HG02885 (cell line): Measurements from ENCODE around the gene BSG.
"Not testable (repeated sequence)": the region's sequence is repeated elsewhere in the genome, so short reads cannot be mapped to it uniquely, and the experiment has no call there.

Source experiments
- ATAC-seq: cut with Tn5 transposase; IDR thresholded peaks from one replicate; pipeline ENCODE4 v1.9.1; 2021; ENCODE audit warnings: mild to moderate bottlenecking; ENCODE audit not compliant: unreplicated experiment, poor library complexity

The BSG gene

DNA sequence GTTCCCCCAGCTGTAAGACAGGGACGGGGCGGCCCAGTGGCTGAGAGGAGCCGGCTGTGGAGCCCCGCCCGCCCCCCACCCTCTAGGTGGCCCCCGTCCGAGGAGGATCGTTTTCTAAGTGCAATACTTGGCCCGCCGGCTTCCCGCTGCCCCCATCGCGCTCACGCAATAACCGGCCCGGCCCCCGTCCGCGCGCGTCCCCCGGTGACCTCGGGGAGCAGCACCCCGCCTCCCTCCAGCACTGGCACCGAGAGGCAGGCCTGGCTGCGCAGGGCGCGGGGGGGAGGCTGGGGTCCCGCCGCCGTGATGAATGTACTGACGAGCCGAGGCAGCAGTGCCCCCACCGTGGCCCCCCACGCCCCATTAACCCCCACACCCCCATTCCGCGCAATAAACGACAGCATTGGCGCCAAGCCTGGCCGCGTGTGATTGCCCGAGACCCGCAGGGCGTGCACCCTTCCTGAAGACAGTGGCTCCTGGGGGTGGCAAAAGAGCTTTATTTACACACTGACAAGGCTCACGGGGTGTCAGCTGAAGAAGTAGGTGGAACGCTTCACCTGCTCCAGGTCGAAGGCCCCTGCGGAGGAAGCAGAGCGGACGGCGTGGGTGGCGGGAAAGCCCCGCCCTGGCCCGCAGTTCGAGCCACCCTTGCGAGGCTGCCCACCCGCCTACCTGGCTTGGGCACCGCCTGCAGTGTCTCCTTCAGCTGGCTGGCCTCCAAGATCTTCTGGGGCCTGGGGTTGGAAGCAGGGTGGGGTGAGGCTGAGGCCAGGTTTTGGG is 44.5 kb downstream of the BSG start:
- no peak for ATAC-seq

- no peak for ATAC-seq
Observed at GRCh38 chr19:617551-618246, 45.3 kb downstream of the BSG start.

DNA sequence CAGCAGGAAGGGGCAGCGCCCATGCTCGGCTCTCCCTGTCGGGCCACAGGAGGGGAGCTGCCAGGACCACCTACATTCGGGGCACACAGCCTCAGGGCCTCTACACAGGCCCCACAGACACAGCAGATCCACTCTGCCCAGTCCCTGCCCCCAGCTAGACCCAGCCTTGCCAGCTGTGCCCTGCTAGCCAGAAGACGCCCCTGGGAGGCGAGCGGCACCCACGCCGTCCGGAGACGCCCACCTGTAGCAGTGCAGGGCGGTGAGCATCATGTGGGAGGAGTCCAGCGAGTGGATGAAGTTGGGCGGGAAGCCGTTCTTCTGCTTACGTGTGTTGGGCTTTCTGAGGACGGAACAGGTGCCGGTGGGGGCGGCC is 45.8 kb downstream of the BSG start:
- no peak for ATAC-seq

DNA sequence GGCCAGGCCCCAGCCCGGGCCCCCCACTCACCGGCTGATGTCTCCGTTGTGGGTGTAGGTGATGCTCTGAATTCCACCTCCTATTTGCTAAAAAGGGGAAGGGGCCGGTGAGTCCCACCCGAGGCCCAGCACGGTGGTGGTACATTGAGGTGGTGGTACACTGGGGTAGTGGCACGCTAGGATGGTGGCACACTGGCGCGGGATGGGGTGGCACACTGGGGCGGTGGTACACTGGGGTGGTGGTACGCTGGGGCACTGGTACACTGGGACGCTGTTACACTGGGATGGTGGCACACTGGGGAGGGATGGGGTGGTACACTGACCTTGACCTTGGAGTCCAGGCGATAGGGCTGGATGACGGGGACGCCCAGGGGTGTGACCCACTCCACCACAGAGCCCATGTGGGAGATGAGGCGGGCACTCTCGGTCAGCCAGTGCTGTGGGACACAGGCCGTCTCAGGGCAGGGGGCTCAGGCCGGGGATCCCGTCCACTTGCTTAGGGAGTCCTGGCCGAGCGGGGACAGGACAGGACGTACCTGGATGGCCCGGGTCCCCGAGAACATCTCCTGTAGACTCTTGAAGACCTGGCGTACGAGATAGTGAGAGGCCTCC is 46.4 kb downstream of the BSG start:
- no peak for ATAC-seq

DNA sequence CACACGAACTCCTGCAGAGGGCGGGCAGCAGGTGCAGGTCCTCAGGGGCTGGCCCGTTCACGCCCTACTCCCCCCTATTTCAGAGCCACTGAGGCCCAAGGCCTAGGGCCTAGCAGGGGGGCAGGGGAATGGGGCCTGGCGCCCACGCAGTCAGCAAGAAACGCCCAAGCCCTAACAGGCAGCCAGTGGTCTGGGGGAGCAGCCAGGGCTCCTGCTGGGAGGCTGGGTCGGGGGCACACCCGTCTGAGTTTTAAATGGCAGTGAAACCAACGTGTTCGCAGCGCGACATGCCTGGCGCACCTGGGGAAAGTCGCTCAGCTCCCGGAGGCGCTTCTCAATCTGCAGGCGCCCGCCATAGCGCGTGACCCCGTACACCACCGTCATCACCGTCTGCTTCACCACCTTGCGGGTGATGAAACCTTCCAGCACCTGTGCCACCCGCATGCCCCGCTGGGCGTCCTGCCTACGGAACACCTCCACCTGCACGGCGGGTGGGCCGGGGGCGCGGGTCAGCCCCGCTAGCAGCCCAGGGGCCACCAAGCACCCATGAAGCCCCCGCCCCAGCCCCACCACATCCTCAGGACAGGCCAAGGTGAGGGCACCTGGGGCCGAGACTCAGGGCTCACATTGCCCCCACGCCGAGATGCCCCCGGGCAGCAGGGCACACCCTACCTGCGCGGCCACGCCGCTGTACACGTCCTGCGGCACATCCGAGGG is 47.0 kb downstream of the BSG start:
- no peak for ATAC-seq

GRCh38 chr19:620166-620862 is 47.9 kb downstream of the BSG start:
- no peak for ATAC-seq

GRCh38 chr19:621191-621590 is 48.8 kb downstream of the BSG start:
- ATAC-seq = not testable (repeated sequence)

- no peak for ATAC-seq
Observed at GRCh38 chr19:621819-622218, 49.4 kb downstream of the BSG start.

- ATAC-seq = no peak
Observed at GRCh38 chr19:622666-623065, 50.3 kb downstream of the BSG start.

DNA sequence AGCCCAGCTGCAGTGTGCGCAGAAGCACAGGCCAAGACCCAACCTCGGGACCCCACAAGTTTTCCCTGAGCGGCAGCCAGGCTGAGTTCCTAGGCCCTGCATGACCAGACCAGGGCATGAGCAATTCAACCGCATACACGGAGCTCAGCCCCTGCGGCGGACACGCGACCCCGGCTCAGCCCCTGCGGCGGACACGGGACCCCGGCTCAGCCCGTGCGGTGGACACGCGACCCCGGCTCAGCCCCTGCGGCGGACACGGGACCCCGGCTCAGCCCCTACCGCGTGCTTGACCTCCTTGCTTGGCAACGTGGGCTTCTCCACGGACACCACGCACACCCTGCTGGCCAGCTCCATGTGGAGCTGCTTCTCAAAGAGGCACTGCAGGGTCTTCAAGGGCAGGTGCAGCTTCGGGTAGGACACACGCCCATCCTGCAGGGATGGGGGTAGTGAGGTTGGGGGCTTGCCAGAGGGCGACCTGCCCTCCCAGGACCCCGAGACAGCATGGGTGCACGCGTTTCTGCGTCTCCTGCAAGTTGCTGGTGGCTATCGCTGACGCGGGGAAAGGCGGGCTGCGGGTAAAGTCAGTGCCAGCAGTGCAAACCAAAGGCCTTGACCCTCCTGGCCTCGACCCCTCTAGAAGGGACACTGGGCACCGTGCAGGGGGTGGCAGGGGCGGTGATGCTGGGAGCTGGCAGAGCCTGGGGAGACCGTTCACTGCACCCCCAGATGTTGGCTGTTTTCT is 51.0 kb downstream of the BSG start:
- no peak for ATAC-seq

DNA sequence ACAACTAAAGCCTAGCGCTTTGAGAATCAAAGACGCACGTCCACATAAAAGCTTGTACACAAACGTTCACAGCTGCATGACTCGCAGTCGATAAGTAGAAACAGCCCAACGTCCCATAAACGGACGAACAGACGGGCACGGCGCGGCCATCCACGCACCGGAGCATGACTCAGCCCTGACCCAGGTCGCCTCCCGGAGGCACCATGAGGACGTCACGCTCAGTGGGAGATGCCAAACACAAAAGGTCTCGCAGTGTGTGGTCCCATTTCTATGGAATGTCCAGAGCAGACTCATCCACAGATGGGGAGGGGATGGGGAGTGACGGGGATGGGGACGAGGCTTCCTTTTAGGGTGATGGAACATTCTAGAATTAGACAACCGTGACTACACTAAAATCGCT is 51.6 kb downstream of the BSG start:
- no peak for ATAC-seq

- no peak for ATAC-seq
Observed at GRCh38 chr19:624433-625109, 52.2 kb downstream of the BSG start.

DNA sequence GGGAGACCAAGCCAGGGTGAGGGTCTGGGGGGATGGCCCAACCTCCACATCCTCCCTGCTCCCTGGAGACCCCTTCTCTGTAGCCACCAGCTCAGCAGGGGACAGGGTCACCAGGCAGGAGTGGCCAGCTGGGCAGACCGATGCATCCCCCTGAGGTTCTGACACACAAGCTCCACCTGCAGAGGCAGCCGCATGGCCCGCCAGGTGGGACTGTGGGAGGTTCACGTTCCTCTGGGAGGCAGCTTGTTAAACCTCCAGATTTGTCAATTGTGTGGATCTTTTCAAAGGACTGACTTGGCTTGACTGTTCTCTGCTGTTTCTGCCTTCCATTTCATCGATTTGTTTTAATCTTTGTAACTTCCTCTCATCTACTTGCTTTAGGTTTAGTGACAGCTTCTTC is 52.9 kb downstream of the BSG start:
- ATAC-seq = no peak

- ATAC-seq = not testable (repeated sequence)
Observed at GRCh38 chr19:626566-626965, 54.2 kb downstream of the BSG start.

DNA sequence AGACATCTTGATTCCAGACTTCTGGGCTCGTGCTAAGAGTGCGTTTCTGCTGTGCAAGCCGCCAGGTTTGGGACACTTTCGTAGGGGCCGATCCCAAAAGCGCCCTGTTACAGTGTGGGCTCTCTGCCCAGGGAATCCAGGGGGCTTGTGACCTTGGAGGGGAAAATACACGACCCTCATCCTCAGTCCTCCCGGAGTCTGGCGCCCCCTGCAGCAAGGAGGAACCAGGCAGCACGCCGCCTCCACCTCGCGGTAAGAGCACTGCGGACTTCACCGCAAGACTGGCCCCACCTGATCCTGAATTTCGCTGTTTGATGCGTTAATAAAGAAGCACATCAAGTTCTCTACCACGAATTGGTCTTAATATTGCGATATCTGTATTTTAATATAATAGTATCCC is 55.8 kb downstream of the BSG start:
- no peak for ATAC-seq

- ATAC-seq = not testable (repeated sequence)
Observed at GRCh38 chr19:629515-629914, 57.1 kb downstream of the BSG start.

- ATAC-seq = no peak
Observed at GRCh38 chr19:629961-630714, 57.7 kb downstream of the BSG start.

GRCh38 chr19:632579-633067 is 60.2 kb downstream of the BSG start:
- ATAC-seq = peak; percentile 19
